GM19372 (cell line): ENCODE measurements around the gene MMP25.
"Not testable (repeated sequence)": the region's sequence is repeated elsewhere in the genome, so short reads cannot be mapped to it uniquely, and the experiment has no call there.

Source experiments
- ATAC-seq: cut with Tn5 transposase; IDR thresholded peaks from one replicate; pipeline ENCODE4 v1.9.1; 2021; ENCODE audit warnings: mild to moderate bottlenecking, low read depth, moderate library complexity; ENCODE audit not compliant: unreplicated experiment

The MMP25 gene

DNA sequence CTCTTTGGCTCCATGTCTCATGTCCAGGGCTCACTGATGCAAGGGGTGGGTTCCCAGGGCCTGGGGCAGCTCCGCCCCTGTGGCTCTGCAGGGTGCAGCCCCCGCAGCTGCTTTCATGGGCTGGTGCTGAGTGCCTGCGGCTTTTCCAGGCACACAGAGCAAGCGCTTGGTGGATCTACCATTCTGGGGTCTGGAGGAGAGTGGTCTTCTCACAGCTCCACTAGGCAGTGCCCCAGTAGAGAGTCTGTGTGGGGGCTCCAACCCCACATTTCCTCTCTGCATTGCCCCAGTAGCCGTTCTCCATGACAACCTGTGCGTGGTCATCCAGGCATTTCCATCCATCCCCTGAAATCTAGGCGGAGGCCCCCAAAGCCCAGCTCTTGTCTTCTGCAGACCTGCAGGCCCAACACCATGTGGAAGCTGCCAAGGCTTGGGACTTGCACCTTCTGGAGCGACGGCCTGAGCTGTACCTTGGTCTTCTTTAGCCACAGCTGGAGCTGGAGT lies 24.3 kb downstream of the MMP25 start:
- no peak for ATAC-seq

DNA sequence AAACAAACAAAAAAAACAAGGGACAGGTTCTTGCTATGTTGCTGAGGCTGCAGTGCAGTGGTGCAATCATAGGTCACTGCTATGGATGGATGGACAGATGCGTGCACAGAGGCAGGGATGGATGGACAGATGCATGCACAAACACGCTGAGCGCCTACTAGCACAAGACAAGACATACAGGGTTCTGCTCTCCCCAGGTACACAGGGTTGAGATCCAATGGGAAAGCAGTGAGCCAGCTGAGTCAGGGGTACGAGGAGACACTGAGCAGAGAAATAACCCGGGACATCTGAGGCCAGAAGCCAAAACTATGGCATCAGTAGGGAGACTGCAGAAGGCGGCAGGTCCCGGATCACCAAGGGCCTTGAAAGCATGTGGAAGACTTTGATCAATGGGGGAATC lies 25.3 kb downstream of the MMP25 start:
- ATAC-seq = no peak

DNA sequence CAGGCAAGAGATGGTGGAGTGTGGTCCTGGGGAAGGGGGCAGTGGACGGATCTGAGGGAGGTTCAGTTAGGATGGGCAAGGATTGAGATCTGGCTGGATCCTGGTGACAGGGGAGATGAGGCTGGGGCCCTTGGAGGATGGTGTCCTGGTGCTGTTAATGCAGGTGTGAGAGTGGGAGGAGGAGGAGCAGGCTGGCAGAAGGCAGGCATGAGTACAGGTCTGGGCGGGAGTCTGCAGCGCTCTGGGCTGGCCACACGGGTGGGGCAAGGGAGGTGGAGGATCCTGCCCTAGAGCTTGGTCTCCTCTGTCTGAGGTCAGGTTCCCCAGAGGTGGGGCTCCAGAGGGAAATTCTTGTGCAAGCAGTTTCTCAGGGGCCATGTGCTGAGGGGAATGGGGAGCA lies 25.8 kb downstream of the MMP25 start:
- ATAC-seq = not testable (repeated sequence)

DNA sequence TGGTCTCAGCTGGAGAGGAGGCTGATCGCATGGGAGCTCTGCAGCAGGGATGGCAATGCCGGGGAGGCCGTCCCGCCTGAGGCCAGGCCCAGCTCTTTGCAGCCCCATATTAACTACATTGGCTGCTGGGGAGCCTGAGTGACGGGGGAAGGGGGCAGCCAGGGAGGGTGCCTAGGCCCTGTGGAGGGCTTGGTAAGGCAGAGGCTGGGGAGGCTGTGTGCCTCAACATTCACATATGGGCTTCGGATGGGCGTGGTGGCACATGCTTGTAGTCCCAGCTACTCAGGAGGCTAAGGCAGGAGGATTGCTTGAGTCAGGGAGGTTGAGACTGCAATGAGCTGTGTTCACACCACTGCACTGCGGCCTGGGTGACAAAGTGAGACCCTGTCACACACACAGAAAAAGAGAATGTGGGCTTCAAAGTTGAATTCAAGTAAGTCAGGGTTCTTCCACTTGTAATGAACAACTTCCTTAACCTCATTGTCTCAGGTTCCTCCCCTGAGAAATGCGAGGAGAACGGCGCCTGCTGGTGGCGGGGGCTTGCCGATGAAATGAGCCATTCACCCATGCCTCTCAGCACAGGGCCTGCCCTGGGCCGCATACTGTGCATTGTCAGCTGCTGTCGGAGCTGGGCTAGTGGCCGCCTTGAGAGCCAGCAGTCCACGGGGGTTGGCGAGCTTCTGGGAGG lies 26.4 kb downstream of the MMP25 start:
- not testable (repeated sequence) for ATAC-seq

DNA sequence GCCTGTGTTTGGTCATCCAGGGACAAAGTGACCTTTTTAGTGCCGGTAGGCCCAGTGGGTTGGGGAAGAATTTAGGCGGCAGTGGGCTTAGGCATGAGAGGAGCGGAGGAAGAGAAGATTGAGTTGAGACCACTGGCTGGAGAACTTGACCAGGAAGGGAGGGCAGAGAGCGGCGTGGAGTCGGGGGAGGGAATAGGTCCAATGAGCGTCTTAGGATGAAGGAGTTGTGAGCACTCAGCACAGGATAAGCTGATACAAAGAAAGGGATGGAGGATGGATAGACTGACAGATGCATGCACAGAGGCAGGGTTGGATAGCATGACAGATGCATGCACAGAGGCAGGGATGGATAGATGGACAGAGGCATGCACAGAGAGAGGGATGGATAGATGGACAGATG lies 27.1 kb downstream of the MMP25 start:
- no peak for ATAC-seq

DNA sequence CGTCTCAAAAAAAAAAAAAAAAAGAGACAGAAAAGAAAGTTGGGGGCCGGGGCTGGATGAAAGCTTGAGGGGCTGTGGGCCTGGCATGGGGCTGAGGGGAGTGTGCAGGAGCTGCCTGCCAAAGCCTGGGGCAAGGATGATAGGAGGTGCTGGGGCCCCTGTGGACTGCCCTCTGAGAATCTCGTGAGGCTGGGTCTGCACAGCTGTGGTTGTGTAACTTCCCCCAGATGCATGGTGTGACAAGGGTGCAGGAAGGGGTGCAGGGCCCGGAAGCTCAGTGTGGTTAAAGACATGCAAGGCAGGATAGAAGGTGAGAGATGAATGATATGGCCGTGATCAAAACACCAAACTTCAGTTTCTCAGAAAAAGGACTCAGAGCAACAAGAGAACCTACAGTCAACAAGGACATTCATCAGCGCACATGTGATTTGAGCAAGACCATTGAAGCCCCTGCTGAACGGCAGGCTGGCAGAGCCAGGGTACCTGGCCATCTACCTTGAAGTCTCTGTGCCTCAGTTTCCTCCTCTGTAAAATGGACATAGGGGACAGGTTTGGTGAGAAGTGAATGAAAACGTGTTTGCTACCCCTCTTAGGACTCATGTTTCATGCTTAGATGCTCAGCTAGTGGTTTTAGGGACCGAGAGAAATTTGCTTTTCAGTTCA lies 28.6 kb downstream of the MMP25 start:
- peak; percentile 53 for ATAC-seq

DNA sequence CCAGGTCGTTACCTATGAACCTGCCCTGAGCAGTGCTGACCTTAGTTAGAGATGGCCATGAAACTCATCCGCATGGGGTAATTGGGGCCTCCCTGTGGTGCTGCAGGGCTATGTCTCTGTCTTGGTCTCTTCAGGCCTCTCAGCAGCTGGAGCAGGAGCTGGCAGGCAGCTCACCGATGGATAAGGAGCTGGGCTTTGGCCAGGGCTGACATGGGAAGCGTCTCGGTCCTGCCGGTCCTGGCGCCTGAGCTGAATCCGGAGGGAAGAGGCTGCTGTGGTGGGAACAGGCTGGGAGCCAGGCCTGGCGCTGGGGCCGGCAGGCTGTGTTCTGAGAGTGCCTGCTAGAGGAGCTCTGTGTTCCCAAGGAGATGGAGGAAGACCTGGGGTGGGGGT lies 29.2 kb downstream of the MMP25 start:
- no peak for ATAC-seq

DNA sequence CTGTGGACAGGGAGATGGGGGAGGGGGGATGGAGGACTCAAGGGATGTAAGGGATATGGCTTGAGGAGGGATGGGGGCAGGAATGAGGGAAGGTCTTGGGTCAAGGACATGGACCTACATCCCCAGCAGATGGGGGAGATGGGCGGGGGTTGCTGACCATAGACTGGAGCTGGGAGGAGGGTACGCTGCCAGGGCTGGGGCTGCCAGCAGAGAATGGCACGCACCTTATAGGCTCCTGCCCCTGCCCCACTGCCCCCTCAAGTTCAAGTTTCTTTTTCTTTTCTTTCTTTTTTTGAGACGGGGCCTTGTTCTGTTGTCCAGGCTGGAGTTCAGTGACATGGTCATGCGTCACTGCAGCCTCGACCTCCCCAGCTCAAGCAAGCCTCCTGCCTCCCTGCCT lies 29.6 kb downstream of the MMP25 start:
- ATAC-seq = not testable (repeated sequence)

DNA sequence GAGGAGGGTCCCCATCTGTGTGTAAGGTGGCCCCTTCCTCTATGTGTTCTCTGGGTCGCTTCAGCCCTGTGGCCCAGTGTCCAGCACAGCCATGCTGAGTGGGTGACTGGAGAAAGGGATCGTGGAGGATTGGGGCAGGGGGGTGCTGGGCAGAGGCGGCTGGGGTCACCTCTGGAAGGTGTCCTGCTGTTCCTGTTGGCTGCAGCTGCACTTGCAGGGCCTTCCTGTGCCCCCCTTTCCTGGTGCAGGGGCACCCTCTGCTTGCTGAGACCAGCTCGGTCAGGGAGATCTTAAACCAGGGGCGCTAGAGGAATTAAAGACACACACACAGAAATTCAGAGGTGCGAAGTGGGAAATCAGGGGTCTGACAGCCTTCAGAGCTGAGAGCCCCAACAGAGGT lies 30.2 kb downstream of the MMP25 start:
- ATAC-seq = no peak

DNA sequence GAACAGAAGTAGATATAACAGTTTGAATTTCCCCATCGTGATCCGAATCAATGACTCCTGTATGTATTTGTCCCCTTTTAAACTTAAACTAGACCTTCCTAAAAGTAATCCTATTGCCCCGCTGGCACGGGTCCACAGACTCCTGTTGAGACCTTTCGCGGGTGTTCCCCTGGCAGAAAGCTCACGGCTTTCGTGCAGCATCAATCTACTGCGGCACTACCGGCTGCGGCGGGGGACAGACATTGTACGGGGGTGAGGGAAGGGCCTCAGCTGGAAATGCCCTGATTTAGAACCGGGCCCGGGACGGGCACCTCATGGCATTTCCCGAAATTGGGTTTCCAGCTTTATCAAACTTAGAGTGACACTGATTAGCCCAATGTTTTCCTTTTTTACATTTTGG lies 33.7 kb downstream of the MMP25 start:
- ATAC-seq = no peak

DNA sequence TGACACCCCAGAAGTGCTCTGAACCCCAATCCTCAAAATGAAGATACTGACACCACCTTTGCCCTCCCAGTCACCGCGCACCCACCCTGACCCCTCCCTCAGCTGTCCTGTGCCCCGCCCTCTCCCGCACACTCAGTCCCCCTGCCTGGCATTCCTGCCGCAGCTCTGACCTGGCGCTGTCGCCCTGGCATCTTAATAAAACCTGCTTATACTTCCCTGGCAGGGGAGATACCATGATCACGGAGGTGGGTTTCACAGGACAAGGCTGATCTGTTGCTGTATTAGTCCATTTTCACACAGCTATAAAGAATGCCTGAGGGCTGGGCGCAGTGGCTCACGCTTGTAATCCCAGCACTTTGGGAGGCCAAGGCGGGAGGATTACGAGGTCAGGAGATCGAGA lies 35.6 kb downstream of the MMP25 start:
- ATAC-seq = not testable (repeated sequence)

DNA sequence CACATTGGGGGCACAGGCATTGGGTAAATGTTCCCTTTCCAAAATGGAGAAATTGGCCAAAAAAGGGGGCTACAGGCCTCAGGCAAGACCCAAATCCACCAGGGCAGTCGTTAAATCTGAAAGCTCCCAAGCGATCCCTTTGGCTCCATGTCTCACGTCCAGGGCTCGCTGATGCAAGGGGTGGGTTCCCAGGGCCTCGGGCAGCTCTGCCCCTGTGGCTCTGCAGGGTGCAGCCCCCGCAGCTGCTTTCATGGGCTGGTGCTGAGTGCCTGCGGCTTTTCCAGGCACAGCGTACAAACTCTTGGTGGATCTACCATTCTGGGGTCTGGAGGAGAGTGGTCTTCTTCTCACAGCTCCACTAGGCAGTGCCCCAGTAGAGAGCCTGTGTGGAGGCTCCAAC lies 37.0 kb downstream of the MMP25 start:
- ATAC-seq = not testable (repeated sequence)

DNA sequence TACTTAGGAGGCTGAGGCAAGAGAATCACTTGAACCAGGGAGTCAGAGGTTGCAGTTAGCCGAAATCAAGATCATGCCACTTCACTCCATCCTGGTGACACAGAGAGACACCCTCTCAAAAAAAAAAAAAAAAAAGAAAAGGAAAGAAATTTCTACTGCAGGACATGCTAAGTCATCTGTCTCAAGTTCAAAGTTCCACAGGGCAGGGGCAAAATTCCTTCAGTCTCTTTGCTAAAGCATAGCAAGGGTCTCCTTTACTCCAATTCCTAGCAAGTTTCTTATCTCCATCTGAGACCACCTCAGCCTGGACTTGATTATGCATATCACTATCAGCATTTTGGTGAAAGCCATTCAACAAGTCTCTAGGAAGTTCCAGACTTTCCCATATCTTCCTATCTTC lies 38.1 kb downstream of the MMP25 start:
- ATAC-seq = no peak

DNA sequence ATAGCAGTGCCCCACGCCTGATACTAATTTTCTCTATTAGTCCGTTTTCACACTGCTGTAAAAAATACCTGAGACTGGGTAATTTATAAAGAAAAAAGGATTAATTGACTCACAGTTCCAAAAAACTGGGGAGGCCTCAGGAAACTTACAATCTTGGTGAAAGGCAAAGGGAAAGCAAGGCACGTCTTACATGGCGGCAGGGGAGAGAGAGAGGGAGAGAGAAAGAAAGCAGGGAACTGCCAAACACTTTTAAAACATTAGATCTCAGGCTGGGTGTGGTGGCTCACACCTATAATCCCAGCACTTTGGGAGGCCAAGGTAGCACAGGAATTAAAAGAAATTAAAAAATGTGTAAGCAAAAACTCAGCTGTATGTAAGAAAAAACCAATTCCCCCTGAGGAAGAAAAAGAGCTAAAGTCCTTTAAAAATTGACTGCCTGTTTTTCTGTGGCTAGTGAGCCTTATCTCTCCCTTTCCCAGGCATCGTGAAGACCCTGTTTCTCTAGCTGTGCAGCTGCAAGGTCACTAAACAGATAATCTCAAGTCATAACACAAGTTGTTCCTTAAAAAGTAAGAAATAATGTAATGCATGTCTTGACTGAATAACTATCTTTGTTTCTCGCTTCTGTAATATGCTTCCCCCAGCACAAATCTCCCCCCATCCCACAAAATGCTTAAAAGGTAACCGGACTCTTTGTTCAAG lies 38.8 kb downstream of the MMP25 start:
- no peak for ATAC-seq

DNA sequence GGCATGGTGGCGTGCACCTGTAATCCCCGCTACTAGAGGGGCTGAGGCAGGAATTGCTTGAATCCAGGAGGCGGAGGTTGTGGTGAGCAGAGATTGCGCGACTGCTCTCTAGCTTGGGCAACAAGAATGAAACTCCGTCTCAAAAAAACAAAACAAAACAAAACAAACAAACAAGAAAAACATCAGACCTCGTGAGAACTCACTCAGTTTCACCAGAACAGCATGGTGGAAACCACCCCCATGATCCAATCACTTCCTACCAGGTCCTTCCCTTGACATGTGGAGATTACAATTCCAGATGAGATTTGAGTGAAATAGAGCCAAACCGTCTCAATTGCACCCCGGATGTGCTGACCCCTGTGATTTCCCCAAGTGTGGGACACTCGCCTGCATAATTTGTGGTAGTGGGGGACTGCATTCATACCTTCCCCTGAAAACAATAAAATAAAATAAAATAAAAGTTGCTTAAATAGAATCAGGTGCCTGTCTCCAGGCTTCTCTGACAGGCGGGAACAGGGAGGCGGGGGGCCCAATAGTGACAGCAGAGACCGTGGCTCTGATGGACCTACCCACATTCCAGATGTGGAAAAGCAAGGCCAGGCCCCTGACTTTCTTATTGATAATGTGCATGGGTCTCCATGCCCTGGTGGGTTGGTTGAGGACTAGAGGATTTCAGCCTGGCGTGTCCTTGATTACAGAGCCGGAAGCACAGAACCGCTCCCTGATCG lies 39.7 kb downstream of the MMP25 start:
- ATAC-seq = no peak

DNA sequence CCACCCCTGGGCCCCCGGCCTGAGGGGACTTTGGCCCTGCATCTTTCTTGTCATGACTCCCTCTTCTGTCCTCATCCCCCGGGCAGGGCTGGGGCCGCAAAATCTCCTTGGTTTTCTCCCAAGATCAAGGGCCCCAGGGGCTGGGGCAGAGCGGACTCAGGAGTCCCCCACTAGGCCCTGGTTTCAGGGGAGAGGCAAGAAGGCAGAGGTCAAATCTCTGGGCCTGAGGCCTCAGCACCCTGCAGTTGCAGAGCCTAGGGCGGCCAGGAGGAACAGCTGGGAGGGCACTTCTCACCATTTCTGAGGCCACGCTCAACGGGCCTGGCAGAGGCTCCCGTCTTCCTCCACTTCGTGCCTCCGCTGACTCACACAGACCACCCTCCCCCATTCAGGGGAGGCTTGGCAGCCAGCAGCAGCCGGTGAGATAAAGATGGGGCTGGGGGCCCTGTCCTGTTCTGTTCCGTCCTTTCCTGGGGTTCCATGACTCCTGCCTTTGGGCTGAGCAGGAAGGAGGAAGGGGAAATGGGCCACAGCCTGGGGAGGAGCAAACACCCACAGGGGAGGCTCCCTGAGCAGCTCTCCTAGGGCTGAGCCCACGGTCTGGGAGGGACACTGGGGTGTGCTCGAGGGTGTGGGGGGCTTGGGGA lies 40.4 kb downstream of the MMP25 start:
- ATAC-seq = no peak

DNA sequence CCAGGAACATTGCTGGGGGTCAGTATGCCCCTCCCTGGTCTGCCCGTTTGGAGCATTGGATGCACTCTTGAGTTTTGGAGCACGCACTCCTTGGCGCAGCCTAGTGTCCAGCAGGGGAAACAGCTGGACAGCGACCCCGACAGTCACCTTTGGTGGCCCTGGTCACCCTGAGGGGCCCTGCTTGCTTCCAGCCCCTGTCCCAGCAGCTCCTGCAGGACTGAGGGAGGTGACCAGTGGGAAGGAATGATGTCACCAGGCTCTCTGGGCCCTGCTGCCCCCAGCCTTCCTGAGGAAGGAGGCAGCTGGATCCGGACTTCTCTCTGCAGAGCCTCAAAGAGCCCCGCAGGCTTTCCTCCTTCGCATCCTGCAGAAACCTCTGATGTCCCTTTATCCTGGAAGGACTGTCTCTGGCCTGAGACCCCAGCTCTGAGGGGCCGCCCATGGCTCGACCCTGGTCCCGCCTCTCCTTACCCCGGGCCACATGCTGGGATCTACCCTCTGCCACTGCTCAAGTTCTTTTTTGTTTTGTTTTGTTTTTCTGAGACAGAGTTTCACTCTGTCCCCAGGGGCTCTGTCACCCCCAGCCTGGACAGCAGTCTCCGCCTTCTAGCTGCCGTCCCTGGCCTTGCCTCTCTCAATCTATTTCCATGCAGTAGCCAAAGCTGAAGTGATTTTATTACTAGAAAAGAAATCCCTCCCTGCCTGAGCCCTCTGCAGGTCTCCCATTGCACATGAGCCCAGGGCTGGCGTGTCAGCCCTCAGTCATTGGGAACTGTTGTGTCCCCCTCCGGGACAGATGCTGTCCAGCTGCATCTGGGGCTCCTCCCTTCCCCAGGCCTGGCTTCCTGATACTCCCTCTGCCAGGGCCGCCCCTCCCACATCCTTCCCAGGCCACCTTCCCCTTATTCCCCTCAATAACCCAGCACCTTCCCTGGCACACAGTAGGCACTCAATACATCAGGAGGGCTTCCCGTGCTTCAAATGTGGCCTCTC lies 41.2 kb downstream of the MMP25 start:
- ATAC-seq = no peak

DNA sequence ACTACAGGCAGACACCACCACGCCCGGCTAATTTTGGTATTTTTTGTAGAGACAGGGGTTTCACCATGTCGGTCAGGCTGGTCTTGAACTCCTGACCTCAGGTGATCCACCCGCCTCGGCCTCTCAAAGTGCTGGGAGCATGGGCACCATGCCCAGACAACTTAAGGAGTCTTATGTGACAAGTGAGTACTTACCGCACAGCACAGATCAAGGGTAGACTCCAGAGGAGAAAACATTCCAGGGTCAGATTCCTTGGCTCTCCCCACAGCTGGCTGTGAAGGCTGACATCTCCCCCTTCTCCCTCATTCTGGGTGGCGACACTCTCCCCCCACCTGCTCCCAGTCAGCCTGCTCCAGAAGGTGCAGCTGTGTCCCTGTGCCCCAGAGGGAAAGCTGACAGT lies 42.1 kb downstream of the MMP25 start:
- no peak for ATAC-seq
